Fibroblast of skin of right quadriceps (primary cell): ENCODE results near the gene KCNK18.
"Not testable (repeated sequence)": the region's sequence is repeated elsewhere in the genome, so short reads cannot be mapped to it uniquely, and the experiment has no call there.

Source experiments
- DNase-seq: peaks from one replicate; pipeline ENCODE4 v3.0.0-alpha.2; 2013

Gene KCNK18

DNA sequence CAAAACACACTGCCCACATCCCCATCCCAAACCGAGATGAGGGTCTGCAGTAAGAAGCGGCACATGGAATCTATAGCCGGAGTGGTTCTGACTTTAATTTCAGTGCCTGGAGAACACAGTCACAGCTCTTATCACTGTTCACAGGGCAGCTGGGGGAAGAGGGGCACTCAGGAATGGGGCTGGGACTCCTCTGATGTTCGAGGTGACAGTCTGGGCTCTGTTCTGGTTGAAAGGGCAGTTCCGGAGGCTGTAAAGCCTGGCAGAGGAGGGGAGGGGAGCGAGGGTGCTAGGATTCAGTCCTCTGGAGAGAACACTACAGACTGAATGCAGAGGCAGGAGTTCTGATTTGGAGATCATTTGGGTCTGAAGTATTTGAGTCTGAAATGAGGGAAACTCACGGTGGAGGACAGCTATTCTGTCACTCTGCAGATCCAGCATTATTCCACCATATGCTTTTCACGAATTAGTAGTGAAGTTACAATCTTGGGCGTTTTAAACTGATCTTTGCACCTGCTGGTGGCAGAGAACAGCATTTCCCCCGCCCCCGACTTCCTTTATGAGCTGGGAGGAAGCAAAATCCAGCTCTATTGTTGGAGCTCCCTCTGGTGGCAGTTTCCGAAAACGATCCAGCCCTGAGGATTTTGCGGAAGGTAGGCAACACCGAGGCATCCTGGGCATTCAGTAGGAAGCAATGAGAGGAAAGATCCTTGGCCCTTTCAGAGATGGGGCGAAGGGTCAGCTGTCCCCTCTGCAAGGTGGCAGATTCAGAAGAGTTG lies 22.7 kb upstream of the KCNK18 start:
- peak; percentile 68 for DNase-seq

DNA sequence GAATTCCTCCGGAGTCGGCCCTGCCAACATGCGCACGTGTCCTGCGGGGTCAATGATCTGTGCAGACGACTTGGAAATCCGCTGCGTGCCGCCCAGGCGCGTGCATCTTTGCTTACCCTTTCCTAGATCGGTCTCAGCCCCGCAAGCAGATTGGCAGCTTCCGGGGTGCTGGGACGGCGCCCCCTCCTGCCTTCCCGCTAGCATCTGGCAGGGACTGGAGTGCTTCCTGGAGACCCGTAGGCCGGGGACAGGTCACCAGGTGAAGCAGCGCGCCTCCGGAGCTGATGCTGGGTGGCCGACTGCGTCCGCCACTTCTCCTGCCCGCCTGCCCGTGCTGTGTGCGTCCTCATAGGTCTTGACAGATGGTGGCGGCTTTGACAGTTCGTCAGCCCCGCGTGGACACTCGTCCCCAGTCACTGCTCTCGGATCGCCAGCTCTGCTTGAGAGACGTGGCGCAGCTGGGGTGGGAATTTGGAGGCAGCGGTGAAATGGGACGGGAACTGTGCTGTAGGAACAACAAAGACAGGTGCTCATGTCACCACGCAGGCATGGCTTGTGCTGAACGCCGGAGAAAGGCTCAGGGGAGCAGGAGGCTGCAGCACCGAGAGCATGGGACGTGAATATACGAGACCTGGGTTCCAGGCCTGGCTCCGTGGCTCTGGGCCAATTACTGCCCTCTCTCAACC lies 21.9 kb upstream of the KCNK18 start:
- DNase-seq = no peak

- DNase-seq = peak; percentile 63
These were observed 21.3 kb upstream of the KCNK18 start for GRCh38 chr10:117175901-117176534.

- DNase-seq = no peak
These were observed 19.1 kb upstream of the KCNK18 start for GRCh38 chr10:117178190-117178589.

DNA sequence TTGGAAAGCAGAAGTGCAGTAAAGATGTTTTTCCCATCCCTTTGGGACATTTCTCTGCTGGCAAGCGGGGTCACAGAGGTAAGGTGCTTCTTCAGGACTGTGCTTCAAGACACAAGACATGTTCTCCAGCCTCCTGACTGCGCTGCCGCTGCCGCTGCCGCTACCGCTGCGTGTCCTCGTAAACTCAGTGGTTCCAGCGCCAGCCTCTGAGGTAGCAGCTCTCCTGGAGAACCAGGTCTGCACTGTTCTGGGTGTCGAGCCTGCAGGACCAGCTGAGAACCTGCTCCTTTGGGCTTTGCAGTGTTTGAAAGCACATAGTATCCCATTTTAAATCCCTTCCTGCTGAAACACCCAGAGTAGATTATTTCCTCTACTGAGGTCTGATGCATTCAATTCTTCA lies 13.0 kb upstream of the KCNK18 start:
- DNase-seq = no peak

- DNase-seq = no peak
These were observed 12.5 kb upstream of the KCNK18 start for GRCh38 chr10:117184821-117185220.

GRCh38 chr10:117185817-117186216 lies 11.5 kb upstream of the KCNK18 start:
- not testable (repeated sequence) for DNase-seq

- no peak for DNase-seq
These were observed 10.3 kb upstream of the KCNK18 start for GRCh38 chr10:117186832-117187615.

- no peak for DNase-seq
These were observed 8.9 kb upstream of the KCNK18 start for GRCh38 chr10:117188371-117188770.

- DNase-seq = no peak
These were observed 7.7 kb upstream of the KCNK18 start for GRCh38 chr10:117189557-117189956.

DNA sequence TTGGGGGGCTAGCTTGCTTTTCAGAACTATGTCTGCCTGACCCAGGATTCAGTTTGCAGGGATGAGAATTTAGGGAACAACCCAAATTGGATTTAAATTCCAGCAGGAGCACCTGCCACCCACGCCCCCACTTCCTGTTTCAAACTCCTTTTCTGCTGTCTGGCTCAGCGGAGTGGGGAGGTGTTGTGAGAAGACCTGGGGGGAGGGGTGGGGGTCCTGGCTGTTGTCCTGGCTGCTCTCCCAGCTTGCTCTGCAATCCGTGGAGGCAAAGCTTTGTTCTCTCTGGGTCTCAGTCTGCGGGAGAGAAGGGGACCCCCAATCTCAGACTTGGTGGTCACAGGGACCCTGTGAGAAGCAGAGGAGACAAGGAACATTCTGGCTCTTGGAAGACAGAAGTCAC lies 799 bp downstream of the KCNK18 start:
- DNase-seq = no peak

- DNase-seq = no peak
These were observed 4.5 kb downstream of the KCNK18 start for GRCh38 chr10:117201826-117202225.

- no peak for DNase-seq
These were observed 7.0 kb downstream of the KCNK18 start for GRCh38 chr10:117204316-117204715.

DNA sequence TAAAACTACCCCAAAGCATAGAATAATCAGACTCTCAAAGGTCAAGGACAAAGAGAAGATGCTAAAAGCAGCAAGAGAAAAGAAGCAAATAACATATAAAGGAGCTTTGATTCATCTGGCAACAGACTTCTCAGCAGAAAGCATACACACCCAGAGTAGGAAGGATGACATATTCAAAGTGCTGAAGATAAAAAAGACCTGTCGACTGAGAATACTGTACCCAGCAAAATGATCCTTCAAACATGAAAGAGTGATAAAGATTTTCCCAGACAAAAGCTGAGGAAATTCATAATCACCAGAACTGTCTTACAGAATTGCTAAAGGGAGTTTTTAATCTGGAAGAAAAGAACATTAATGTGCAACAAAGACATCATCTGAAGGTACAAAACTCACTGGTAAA lies 14.9 kb downstream of the KCNK18 start:
- no peak for DNase-seq

DNA sequence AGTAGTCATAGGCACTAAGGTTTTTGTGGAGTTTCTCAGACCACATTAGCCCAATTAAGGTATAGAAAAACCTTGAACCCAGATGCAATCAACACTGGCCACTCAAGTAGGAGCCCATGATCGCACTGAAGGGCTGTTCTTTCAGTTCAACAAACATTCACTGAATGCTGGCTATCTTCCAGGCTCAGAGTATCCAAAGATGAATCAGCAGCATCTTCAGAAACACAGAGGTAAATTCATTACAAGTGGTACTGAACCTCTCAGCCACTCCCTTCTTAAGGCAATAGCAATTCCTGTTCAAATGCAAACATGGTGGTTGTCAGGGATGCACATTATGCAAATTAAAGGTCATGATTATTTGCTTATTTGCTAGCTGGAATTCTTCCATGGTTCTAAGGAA lies 17.1 kb downstream of the KCNK18 start:
- DNase-seq = peak; percentile 10

DNA sequence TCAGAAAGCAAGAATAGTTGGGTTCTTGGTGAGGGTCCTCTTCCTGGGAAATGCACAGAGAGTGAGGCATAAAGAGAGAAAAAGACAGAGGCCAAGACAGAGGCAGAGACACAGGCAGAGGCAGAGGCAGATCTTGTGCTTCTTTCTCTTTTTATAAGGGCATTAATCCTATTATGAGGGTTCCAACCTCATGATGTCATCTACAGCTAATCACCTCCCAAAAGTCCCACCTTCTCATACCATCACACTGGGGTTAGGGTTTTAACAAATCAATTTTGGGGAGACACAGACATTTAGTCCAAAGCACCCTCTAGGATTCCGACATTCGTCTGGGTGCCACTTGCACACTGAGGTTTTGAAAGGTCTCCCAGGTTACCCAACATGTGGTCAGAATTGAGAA lies 17.8 kb downstream of the KCNK18 start:
- DNase-seq = no peak

DNA sequence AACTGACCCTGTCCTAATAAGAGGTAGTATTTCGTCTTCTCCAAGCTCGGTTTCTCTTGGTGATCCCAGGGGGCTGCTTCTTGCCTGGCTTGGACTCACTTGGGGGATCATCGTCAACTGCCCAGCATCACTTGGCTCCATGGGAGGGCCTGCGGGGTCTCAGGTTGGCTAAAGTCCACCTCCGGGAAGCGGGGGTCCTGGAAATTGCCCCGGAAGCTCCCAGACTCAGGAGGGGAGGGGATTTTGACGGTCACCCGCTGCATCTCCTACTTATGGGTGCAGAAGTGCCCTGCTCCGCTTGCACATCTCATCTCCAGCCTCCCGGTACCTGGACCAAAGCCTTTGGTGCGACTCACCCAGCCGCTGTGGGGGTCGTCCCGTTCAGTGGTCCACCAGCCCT lies 18.7 kb downstream of the KCNK18 start:
- no peak for DNase-seq

DNA sequence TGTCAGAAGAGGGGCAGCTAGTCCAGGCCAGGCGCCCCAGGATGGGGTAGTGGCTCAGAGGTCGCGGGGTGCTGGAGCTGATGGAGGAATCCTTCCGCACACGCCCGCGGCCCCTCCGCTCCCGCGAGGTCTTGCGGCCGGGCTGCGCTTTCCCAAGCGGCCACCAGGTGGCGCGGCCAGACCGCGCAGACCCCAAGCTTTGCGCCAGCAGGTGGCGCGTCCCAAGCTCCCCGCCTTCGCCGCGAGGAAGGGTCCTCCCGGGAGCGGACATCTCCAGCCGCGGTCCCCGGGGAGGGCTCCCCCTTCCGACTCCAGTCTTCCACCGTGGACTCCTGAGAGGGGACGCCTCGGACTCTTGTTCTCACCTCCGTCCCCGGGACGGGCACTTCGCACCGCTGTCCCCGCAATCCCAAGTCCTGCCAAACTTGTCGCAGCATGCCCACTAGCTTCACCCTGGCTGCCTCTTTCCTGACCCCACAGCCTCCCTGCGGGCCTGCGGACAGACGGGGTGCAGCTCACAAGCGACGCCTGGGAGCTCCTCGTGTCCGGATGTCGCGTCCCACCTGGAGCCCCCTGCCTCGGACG lies 19.4 kb downstream of the KCNK18 start:
- peak; percentile 61 for DNase-seq

- no peak for DNase-seq
These were observed 20.0 kb downstream of the KCNK18 start for GRCh38 chr10:117217196-117217761.

GRCh38 chr10:117218654-117219053 lies 21.4 kb downstream of the KCNK18 start:
- no peak for DNase-seq

DNA sequence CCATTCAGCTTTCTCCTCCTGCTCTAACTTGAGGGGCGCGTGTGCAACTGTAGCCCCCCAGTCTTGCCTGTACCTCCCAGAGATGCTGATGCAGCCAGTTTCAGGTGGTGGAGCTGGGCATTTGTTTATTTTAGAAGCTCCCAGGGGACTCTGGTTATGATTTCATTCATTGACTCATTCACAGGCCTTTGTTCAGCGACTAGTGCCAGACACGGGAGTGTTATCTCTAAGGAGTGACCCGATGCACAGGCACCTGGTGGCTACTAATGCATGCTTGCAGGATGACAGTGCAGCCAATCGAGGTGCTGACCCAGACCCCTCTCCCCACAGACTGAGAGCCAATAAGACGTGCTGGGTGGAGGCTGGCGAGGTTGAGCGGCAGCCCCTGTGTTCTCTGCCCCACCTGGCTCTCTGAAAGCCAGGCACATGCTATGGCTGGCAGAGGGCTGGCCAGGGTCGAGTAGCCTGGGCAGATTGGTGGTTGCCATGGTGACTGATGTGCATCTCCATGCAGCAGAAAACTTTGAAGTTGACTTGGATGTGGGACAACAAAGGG lies 23.9 kb downstream of the KCNK18 start:
- peak; percentile 15 for DNase-seq

DNA sequence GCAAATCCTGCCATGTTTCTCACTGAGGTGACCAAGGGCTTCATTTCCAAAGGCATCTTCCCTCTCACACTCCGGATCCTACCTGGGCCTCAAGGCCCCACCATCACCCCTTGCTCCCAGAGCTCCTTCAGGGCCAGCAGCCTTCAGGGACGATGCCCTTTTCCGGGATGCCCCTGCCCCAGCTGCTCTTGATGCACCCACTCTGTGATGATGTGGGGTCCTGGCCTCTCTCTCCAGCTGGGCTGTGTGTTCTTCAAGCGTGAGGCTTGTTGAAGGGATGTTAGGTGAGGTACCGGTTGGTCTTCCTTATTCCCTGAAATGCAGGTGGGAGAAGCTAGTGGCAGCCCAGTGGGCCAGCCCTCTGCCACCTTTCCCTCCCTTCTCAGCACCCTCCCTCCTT lies 25.3 kb downstream of the KCNK18 start:
- DNase-seq = no peak
